NCI-H1694 treated with DMSO at 0.1 percent for 48 hours (cell line): ENCODE measurements around the gene MXI1.

ENCODE experiments used
- DNase-seq: peaks from one replicate; lab custom pipeline; 2025; lab: John Stamatoyannopoulos, UW

The MXI1 gene

DNA sequence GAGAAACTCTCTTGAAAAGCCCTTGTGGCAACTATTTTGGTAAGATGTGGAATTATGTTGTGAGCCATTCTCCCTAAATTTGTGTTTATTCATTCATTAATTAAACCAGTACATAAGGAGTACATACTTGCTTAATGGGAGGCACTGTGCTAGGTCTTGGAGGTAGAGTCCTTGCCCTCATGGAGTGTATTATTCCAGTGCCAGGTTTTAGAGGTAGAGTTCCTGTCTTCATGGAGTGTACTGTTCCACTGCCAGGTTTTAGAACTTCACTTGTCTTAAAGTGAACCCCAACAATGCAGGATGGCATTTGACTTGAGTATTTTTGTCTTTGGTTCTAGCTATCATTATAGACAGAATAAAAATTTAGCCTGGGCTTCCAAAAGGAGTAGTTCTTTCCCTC, 8.8 kb downstream of the MXI1 start:
- DNase-seq, result no peak

DNA sequence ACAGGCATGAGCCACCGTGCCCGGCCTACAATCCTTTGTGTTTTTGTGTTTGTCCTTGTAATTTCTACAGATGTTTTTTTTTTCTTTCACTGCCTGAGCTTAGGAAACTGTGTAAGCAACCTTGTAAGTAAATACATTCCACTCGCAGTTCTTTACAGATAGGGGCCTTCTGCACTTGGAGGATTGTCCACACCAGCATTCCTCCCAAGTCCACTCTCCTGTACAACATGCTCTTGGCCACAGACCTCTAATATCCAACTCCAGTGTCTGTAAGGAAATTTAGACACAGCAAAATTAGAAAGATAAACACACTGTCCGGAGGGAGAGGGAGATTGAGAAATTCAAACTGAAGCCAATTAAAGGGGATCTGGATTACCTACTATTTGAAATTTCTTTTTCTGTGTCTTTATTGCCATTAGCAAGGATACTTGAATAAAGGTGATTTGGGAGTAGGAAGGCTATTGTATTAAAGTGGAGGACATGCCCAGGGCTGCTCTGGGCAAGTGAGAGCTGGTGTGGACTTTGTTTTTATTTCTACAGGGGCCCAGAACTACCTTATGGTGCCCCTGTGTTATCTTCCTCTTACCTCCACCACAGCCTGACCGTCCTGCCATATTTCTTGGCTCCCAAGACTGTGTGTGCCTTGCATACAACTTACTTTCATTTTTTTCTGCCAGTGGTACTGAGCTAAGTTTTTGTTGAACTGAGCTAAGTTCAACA, 9.7 kb downstream of the MXI1 start:
- no peak for DNase-seq

GRCh38 chr10:110217662-110218008, 10.2 kb downstream of the MXI1 start:
- no peak for DNase-seq

DNA sequence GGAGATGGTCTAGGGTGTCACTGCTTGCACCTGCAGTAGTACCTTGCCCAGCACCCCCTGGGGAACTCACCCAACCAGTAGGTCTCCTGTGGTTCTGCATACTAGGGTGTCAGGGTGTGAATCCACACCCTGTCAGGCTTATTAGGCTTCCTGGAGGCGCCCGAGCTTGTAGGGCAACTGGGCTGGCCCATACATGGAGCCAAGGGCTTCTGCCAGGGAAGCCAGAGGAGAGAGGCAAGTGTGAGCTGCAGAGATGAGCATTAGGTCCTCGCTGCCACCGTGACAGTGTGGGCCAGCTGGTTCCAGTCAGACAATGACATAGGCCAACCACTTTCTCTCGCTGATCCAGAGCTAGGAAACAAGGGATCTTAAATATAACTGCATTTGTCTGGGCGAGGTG, 11.2 kb downstream of the MXI1 start:
- DNase-seq, result no peak

GRCh38 chr10:110219884-110220283, 12.5 kb downstream of the MXI1 start:
- DNase-seq, result no peak

- DNase-seq, result no peak
Observed at GRCh38 chr10:110220398-110220797, 13.0 kb downstream of the MXI1 start.

- DNase-seq, result no peak
Observed at GRCh38 chr10:110221044-110221720, 13.8 kb downstream of the MXI1 start.

DNA sequence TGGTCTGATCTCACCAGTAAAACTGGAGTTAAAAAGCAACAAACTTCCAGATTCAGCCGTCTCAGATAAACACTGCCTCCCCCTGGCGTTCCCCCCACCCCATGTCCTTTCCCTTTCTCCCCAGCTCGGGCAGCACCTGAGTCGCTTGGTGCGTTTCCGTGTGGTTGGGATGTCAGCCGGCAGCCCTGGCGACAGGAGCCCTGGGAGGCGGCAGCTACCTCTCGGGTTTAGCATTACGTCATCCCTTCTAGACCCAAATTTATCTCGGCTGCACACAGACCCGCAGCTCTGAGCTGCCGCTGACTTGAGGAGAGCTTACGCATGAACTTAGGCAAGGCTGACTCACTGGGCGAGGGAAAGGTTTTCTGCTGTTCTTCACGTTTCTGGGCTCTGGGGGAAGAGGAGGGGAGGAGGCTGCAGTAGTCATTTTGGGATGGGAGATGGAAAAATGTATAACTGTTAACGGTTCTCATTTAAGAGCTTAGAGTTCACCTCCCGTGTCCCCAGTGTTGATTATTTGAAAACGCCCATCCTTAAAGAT, 14.4 kb downstream of the MXI1 start:
- peak; percentile 54 for DNase-seq

- no peak for DNase-seq
Observed at GRCh38 chr10:110222641-110223297, 15.4 kb downstream of the MXI1 start.

GRCh38 chr10:110223298-110223925, 16.0 kb downstream of the MXI1 start:
- no peak for DNase-seq

DNA sequence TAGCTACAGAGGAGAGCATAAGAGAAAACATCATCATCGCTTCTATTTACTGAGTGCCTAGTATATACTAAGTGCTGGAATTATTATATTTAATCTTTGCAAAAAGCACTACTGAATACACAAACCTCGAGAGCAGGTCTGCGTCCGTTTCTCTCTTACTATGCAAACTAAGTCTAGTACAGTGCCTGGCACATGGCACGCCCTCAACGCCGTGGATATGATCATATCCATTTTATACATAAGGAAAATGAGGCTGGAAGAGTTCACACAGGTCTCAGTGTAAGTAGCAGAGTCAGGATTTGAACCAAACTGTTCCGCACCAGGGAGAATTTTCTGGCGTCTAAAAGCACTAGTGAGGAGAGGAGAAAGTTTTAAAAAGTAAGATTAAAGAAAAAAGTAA, 17.6 kb downstream of the MXI1 start:
- DNase-seq, result no peak

DNA sequence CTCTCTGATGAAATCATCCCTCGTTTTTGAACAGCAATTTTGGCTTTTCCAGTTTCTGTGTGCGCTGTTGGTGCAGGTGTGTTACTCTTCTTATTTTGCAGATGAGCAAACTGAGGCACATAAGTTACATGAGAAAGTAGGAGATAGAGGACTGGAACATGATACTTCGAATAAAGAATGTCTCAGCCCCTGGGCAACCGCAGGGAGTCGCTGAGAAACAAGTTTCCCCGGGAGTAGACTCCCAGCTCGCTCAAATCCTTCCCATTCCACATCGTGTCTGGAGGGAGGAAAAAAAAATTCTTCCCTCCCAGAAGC, 18.0 kb downstream of the MXI1 start:
- DNase-seq, result no peak

DNA sequence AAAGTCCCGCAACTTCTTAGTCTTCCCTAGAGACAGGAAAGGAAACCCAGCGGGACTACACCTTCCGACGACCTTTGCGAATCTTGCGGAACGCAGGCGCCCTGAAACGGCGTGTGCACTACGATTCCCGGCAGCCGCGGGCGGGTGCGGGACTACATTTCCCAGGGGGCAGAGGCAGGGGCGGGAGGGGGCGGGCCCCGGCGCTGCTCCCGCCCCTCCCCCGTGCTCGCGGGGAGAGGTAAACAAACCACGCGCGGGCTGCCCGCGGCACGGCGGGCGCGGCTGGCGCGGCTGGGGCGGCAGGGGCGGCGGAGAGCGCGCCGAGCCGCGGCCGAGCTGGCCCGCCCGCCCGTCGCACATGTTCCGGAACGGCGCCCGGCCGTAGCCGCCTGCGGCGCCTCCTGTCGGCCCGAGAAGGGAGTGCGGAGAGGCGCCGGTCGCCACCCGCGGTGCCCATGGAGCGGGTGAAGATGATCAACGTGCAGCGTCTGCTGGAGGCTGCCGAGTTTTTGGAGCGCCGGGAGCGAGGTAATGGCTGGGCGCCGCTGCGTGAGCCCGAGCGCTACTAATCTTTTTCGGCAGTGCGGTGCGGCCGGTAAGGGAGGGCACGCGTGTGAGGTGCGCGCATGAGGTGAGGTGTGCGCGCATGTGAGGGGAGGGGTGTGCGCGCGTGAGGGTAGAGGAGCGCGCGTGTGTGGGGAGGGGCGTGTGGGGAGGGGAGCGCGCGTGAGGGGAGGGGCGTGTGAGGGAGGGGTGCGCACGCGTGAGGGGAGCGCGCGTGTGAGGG, 18.5 kb downstream of the MXI1 start:
- peak; percentile 65 for DNase-seq

- DNase-seq, result peak; percentile 54
Observed at GRCh38 chr10:110226543-110226925, 19.1 kb downstream of the MXI1 start.

DNA sequence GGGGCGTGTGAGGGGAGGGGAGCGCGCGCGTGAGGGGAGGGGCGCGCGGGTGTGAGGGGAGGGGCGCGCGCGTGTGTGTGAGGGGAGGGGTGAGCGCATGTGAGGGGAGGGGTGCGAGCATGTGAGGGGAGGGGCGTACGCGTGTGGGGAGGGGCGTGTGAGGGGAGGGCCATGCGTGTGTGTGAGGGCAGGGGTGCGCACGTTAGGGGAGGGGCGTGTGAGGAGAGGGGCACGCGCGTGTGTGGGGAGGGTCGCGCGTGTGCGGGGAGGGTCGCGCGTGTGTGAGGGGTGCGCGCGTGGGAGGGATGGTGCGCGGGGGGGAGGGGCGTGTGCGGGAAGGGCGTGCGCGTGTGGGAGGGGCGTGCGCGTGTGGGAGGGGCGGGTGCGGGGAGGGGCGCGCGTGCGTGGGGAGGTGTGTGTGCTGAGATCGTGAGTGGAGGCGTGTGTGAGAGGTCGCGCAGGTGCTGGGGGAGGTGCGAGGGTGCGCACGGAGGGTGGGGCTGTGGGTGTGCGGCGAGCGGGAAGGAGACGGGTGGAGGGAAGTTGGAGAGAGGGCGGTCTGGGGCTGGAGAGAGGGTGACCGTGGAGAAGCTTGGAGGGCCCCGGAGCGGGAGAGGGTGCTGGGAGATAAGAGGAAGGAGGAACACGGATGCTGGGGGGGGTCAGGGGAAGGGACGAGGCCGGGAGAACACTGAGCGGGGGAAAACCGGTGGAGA, 19.7 kb downstream of the MXI1 start:
- peak; percentile 54 for DNase-seq

DNA sequence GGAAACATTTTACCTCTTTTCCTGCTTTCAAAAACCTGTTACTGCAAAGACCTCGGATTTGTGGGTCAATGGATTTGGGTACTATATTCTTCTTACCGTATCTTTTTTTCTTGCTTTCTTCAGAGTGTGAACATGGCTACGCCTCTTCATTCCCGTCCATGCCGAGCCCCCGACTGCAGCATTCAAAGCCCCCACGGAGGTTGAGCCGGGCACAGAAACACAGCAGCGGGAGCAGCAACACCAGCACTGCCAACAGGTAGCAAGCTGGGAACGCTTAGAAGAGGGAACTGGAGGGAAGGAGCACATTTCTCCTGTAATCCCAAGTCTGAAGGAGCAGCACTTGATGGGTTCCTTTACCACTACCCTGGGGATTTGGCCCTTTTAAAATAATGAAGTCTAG, 20.7 kb downstream of the MXI1 start:
- no peak for DNase-seq

DNA sequence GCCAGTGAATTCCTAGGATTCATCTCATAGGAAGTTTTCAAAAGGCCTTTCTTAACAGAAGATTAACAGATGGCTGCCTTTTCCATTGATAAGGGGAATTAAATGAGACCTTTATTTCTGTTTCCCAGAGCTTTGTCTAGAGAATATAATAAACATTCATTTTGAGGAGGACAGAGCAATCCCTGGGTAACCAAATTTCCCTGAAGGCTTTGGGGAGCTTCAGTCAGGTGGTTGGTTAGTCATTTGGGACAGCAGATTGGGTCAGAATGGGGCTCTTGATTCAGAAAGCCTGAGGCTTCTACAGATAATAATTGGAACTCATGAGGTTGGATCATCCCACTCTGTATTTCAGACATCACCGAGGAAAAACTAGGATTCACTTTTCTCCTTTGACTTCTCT, 21.8 kb downstream of the MXI1 start:
- no peak for DNase-seq

GRCh38 chr10:110233846-110234245, 26.4 kb downstream of the MXI1 start:
- DNase-seq, result no peak

DNA sequence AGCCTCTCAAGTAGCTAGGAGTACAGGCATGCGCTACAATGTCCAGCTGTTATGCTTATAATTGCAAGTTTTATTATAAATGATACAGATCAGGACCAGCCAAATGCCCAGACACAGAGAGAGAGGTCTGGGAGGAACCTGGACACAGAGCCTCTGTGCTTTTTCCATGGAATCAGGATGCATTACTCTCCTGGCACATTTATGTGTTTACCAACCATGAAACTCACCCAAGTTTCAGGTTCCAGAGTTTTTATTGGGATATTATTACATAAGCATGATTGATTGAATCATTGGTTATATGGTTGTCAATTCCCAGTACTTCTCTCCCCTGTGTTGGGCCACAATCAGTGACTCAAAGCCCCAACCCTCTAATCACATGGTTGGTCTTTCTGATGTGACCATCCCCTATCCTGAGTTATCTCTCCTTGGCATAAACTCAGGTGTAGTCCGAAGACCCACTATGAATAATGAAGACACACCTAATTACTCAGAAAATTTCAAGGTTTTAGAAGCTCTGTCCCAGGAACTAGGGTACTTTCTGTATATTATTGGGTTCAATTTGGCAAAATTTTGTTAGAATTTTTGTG, 30.6 kb downstream of the MXI1 start:
- no peak for DNase-seq

DNA sequence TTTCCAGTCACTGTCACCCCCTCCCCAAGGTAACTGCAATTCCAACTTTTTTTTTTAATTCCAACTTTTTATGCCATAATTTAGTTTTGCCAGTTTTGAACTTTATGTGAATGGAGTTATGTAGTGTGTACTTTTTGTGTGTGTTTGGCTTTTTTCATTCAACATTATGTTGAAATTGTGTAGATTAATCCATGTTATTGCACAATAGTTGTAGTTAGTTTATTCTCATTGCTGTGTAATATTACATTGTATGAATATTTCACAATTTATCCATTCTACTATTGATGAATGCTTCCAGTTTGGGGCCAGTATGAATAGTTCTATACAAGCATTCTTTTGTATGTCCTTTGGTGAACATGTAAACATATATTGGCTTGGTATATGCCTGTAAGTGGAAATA, 32.5 kb downstream of the MXI1 start:
- no peak for DNase-seq

DNA sequence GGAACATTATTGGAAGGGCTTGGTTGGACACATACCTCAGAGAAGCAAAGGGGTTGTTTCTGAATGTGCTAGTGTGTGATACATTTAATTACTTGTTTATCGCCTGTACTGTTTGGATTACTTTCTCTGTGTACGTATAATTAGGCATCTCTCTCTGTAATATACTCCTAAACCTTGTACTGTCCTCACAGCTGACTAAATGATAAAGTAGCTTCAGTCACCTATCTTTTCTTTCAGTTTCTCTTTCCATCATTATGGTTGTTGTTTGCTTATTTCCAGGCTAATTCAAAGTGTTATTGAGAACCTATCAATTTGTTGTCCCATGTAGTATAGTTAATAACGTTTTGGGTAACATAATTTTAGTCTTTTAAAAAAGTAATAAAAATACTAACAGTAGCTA, 34.0 kb downstream of the MXI1 start:
- no peak for DNase-seq
